ENCODE results near the gene MOSPD3. TPM values are rescaled to one million over a fixed set of nuclear protein-coding genes. Genes with fewer than 3 reads are reported as not detected.

MOSPD3 gene
- total and polyA plus RNA-seq, 8 donors: 15.7 to 35.7 (median 31.4) TPM

GRCh38 chr7:100641860-100642533 lies 29.7 kb downstream of the MOSPD3 start:
- intact Hi-C loops (cut with DNase I): no loop called here
- H3K9me3 ChIP-seq: no peaks in the 10 kb centered on the region
- no peak overlapping the region for H3K4me3 ChIP-seq
- no peak for ATAC-seq
- H3K36me3 ChIP-seq: no peaks in the 10 kb centered on the region
- no peaks in the 10 kb centered on the region for H3K4me1 ChIP-seq
- TF ChIP-seq CTCF (IDR thresholded peaks at IDR 0.05): no peak
- no peak overlapping the region for H3K27ac ChIP-seq
- H3K27me3 ChIP-seq: peaks cover 0 to 63% of the 10 kb centered on the region in 2 donors
- DNase-seq: no peak

- Histone ChIP-seq H3K27me3 (peaks cover 0 to 68% of the 10 kb centered on the region in 2 donors), H3K9me3 (no peaks in the 10 kb centered on the region), H3K27ac (no peak overlapping the region), H3K4me1 (no peaks in the 10 kb centered on the region), H3K4me3 (no peak overlapping the region), H3K36me3 (no peaks in the 10 kb centered on the region)
- intact Hi-C loops (cut with DNase I): no loop called here
- ATAC-seq (peak; percentile 24), DNase-seq (no peak)
- no peak for TF ChIP-seq CTCF (IDR thresholded peaks at IDR 0.05)
Measured at GRCh38 chr7:100642534-100642907, 30.2 kb downstream of the MOSPD3 start.

GRCh38 chr7:100649826-100650565 lies 37.7 kb downstream of the MOSPD3 start:
- Histone ChIP-seq H3K27me3 (peaks cover 6 to 66% of the 10 kb centered on the region in 2 donors), H3K9me3 (no peaks in the 10 kb centered on the region), H3K4me3 (no peak overlapping the region), H3K4me1 (no peaks in the 10 kb centered on the region), H3K27ac (no peak overlapping the region), H3K36me3 (no peaks in the 10 kb centered on the region)
- DNase-seq (peak in 1 of 4 donors; percentile 8), ATAC-seq (no peak)
- no peak for TF ChIP-seq CTCF (IDR thresholded peaks at IDR 0.05)
- intact Hi-C loops (cut with DNase I): no loop called here

GRCh38 chr7:100654908-100655831 lies 42.8 kb downstream of the MOSPD3 start:
- Histone ChIP-seq H3K4me3 (no peak overlapping the region), H3K27me3 (peaks cover 25 to 93% of the 10 kb centered on the region in 2 donors), H3K27ac (no peak overlapping the region), H3K9me3 (no peaks in the 10 kb centered on the region), H3K4me1 (no peaks in the 10 kb centered on the region), H3K36me3 (no peaks in the 10 kb centered on the region)
- intact Hi-C loops (cut with DNase I): no loop called here
- DNase-seq (peak in 1 of 4 donors; percentile 57), ATAC-seq (no peak)
- TF ChIP-seq CTCF (IDR thresholded peaks at IDR 0.05): no peak
